GM19025 (cell line): ENCODE data around the gene YBX2.
A peak's percentile ranks its signal among the peaks of the same experiment; 100 is the strongest.

ENCODE experiments used
- ATAC-seq: cut with Tn5 transposase; IDR thresholded peaks from one replicate; pipeline ENCODE4 v1.9.1; 2021; ENCODE audit warnings: mild to moderate bottlenecking, low read depth, moderate library complexity; ENCODE audit not compliant: unreplicated experiment

YBX2 gene

DNA sequence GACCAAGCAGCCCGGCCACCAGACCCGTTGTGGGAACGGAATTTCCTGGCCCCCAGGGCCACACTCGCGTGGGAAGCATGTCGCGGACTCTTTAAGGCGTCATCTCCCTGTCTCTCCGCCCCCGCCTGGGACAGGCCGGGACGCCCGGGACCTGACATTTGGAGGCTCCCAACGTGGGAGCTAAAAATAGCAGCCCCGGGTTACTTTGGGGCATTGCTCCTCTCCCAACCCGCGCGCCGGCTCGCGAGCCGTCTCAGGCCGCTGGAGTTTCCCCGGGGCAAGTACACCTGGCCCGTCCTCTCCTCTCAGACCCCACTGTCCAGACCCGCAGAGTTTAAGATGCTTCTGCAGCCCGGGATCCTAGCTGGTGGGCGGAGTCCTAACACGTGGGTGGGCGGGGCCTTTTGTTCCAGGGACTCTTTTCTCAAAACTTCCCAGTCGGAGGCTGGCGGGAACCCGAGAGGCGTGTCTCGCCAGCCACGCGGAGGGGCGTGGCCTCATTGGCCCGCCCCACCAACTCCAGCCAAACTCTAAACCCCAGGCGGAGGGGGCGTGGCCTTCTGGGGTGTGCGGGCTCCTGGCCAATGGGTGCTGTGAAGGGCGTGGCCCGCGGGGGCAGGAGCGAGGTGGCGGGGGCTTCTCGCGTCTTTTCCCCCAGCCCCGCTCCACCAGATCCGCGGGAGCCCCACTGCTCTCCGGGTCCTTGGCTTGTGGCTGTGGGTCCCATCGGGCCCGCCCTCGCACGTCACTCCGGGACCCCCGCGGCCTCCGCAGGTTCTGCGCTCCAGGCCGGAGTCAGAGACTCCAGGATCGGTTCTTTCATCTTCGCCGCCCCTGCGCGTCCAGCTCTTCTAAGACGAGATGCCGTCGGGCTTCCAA is 13.1 kb downstream of the YBX2 start, which contains the start of gene SLC2A4:
Gene SLC2A4 (plus strand): TSS at position 645 of the 879 bp plus-strand sequence. CDS start 217 bp downstream, at position 862.
- no peak for ATAC-seq

DNA sequence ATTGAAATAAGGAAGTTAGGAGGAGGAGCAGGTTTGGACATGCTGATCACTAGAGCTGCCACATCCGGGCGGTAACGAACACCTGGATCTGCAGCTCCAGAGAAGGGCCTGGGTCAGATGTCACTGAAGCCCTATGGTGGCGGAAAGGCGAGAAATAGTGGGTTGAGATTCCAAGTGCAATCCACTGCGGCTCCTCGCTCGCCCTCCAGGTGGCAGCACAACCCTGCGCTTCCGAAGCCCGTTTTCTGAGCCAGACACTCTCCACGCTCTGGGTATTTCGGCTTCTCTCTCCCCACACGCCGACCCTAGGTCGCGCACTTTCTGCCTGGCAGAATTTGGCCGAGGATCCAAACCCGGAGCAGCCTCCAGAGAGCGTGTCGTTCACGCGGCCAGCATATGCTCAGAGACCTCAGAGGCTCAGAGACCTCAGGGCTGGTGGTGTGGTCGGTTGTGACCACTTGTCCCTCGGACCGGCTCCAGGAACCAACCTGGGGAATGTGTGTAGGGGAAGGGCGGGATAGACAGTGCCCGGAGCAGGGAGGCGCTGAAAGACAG is 13.8 kb downstream of the YBX2 start:
- ATAC-seq: peak; percentile 51

DNA sequence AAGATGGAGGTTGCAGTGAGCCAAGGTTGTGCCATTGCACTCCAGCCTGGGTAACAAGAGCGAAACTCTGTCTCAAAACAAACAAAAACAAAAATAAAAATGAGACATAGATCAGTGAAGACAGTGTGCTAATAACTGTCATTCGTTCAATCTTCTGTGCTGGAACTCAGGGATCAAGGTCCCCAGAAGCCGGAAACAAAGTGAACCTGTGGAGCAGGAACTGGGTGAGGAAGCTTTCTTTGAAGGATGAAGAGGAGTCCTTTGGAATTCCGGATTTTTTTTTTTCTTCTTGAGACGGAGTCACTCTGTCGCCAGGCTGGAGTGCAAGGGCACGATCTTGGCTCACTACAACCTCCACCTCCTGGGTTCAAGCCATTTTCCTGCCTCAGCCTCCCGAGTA is 15.0 kb downstream of the YBX2 start:
- ATAC-seq: no peak

DNA sequence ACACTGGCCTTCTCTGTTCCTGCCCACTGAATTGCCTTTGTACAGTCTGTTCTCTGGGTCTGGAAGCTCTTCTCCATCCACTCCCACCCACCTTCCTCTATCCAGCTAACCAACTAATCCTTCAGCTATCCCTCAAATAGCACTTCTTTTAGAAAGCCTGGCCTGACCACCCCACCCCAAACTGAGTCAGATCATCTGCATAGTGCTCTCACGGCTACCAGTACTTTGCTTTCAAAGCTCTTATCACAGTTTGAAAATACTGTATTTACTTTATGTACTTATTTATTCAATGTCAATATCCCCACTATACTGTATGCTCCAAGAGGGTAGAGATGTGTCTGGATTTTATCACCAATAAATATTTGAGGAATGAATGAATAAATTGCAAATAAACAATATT is 27.7 kb downstream of the YBX2 start:
- no peak for ATAC-seq

DNA sequence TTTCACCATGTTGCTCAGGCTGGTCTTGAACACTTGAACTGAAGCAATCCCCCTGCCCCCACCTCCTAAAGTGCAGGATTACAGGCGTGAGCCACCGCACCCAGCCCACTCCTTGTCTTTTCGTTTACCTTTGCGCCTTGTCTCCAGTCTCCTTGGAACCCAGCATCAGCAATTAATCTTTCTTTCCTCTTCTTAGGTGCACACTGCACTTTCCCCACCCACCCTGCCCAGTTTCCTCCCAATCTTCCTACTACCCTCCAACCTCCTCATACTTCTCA is 30.7 kb downstream of the YBX2 start:
- no peak for ATAC-seq

DNA sequence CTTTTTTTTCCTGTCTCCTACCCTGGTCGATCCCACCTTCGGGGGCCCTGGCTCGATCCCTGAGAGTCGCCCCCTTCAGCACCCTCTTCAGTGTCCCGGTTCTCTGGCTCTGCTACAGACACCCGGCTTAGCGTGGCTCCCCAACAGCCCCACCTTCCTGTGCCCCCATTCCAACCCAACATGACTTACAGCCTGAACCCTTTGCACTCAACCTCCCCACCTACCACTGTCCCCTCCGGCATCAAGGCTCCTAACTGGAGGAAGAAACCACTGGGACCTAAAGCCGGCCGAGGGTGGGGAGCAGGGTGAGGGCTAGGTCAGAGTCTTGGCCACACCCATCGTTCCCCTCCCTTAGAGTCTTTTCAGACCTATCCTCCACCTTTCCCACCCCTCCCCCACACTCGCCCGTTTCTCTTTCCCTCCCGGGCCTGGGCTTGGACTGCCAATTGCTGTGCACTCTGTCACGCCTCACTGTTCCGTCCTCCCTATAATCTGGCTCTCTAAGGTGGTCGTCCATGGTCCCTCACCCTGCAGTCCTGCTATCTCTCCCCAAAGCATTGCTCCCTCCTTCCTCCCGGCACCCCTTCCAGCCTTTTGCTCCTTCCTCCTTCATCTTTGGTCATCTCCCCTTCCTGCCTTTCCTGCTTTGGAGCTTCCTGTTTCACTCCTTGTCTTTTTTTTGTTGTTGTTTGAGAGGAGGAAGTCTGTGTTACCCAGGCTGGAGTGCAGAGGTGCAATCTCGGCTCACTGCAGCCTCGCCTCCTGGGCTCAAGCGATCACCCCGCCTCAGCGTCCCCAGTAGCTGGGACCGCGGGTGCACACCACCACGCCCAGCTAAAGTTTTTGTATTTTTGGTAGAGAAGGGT is 31.3 kb downstream of the YBX2 start:
- no peak for ATAC-seq

DNA sequence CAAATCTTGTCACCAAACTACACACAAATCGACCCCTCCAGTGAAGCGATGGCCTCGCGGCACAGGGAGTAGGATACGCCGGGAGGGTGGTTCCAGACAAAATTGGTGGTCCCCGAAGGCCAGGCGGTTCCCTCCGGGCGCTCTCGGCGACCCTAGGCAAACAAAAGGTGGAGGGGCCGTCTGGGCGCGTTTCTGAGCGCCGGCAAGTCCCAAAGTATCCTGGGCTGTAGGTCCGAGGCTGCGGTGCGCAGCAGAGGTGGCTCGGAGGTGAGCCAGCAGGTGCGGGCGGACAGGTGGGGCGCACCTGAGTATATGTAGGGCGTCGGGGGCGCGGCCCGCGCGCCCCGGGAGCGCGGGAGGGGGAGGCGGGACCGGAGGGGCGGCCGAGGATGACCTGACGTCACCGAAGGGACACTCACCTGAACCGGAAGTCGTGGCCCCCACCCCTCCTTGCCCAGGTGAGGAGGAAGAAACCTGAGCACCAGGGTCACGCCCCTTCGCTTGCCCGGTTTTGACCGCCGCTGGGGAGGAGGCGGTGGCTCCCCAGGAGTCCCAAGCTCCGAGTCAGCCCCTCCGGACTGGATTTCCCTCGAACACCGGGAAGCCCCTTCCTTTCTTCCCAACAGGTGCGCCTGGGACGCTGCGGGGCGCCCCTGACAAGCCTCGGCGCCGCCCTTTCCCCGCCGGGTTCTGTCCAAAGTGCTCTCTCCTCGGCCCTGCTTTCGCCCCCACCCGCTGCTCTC is 32.1 kb downstream of the YBX2 start, which contains the start of gene CLDN7:
Gene CLDN7 (minus strand): TSS at position 287 of the 743 bp plus-strand sequence. CDS start 435 bp downstream, outside the sequence.
- no peak for ATAC-seq

DNA sequence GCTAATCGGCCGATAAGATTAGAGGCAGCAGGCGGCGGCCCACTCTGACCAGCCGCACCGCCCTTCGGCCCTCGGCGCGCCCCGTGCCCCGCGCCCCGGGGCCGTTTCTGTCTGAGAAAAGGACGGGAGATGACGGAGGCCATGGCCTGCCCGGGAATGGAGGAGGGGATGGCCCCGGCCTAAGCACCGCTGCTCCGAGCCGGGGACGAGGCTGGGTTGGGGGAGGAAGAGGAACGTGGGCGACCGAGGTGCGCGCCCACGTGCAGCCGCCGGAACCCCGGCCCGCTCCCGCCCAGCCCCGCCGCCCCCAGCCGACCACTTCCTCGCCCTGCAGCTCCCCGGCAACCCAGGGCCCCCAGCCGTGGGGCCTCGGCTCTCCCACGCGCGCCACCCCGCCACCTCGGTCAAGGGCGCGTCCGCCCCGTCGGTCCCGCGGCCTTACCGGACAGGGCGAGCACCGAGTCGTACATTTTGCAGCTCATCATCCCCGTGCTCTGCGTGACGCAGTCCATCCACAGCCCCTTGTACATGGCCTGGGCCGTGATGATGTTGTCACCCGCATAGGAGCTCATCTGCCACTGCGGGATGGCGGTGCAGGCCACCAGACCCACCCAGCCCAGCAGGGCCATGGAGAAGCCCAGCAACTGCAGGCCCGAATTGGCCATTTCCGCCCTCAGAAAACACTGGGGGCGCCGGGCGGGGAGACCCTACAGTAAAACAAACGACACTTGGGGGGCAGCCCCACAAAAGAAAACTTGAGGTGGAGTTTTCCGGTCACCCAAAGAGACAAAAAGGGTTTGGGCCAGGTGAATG is 32.9 kb downstream of the YBX2 start:
- no peak for ATAC-seq

DNA sequence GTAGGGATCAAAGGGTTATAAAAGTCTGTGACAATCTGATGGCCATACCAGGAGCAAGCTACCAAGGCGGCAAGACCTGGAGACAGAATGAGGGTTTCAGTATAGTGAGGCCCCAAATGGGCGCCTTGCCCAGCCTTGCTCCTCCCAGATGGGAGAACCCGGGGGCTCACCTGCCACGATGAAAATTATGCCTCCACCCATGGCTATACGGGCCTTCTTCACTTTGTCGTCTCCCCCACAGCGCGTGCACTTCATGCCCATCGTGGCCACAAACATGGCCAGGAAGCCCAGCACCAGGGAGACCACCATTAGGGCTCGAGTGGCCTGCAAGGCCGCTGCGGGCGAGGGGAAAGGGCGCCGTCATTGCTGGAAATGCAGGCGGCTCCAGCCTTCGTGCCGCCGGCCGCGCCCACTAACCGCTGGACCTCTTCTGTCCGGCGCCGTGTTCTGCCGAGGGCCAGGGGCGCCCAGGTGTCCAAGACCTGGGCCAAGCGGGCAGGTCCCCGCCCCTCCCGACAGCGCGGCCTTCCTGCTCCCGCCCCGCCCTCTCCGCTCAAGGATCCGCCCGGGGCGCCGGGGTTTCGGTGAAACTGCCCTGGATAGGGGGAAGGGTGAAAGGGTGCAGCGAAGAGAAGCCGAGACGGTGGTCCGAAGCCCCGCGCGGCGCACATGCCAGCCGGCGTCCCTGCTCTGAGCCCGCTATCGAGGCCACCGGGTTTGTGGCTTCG is 33.6 kb downstream of the YBX2 start:
- ATAC-seq: no peak

DNA sequence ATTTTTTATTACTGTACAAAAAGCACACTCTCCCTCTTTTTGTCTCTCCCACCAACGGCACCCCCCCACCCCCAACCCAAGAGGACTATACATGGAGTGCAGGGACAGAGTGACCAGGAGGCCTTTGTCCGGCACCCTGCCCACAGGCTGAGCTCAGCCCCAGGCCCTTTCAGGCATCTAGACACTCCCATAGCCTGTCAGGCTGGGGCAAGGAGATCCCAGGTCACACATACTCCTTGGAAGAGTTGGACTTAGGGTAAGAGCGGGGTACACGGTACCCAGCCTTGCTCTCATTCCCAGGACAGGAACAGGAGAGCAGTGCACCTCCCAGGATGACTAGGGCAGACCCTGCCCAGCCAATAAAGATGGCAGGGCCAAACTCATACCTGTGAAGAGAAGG is 34.3 kb downstream of the YBX2 start:
- no peak for ATAC-seq

DNA sequence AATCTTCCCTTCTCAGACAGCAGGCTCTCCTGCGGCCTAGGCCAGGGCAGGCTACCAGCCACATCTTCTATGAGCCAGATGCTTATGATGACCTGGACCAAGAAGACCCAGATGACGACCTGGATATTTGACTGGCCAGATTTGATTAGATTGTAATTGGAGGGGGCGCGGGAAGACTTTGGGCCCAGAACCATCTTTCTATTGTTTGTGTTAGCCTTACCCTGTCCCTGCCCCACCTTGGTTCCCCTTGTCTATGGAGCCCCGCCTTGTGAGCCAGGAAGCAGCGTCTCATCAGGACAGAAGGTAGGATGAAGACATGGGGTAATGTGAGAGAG is 34.9 kb downstream of the YBX2 start:
- ATAC-seq: no peak

DNA sequence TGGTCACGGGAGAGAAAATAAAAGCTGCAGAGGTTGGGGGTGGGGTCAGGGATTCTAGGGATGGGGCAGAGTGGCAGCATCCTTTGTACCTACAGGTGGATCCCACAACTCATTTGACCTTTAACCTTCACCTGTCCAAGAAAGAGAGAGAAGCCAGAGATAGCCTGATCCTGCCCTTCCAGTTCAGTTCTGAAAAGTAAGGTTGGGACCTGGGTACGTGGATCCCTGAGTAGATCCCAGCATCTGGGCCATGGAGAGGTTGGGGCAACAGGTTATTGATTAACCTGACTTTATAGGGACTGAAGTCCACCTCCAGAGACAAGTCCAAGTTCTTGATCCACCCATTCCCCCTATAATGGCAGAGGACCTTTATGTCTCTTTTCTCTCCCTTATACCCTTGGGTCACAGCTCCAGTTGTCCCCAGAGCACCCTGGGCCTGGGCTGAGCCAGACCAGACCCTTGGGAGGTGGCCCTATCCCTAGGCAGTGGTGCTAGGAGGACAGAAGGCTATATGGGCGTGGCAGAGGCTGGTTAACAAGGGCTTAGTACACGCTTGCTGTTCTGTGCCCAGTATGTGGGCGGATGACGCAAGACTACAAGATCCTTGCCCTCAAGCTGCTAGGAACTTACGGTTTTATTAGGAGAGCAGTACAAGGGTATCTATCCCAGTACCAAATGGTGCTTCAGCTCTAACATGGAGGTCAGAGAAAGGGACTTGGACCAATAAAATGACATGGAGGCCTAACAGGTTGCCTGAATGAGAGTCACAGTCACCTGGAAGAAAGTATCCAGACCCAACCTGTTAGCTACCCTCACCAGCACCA is 35.5 kb downstream of the YBX2 start:
- ATAC-seq: no peak

DNA sequence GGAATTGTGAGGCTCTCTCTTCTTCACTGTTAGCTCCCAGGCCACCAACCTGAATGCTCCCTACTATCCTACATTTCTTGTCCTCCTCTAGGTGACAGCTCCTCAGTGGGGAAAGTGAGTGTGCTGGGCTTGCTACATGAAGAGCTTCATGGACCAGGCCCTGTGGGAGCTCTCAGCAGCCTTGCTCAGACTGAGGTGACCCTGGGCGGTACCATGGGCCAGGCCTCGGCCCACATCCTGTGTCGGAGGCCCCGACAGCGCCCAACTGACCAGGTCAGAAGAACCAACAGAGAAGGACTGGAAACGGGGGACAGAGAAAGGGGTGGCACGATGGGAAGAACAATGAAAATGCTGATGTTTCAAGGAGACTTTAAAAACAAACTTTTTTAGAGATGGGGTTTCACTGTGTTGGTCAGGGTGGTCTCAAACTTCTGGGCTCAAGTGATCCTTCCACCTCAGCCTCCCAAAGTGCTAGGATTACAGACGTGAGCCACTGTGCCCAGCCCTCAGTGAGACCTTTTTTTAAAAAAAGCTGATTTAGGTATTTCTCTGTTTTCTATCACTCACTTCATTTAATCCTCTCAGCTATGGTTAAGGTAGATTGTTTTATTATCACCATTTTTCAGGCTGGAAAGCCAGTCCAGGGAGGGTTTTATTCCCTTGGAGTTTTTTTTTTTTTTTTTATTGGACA is 37.5 kb downstream of the YBX2 start:
- ATAC-seq: no peak

DNA sequence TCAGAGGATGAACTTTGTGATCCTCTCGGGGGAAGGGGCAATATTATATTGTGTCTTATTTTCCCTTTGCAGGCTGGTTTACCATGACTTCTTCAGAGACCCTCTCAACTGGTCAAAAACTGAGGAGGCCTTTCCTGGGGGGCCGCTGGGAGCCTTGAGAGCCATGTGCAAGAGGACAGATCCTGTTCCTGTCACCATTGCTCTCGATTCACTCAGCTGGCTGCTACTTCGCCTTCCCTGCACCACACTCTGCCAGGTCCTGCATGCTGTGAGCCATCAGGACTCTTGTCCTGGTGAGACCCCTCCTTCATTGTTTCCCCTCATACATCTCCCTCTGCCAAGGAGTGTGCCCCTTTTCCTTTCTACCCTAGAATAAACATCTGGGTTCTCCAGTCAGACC is 39.9 kb downstream of the YBX2 start:
- ATAC-seq: no peak

DNA sequence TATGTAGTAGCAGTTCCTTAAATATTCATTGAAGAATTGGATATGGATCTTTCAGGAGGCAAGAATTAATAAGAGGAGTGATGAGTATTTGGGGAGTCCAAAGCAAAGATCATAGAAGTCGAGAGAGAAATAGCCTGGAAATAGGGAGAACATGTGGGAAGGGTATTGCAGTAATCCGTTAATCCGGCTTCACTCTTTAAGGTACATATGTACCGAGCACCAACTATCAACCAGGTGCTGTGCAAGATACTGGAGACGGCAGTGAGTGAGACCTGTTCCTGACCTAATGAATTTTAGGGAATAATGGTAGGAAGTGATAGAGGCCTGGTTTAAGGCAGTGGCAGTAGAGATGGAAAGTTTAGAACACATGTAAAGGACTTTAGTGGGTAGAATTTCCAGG is 41.4 kb downstream of the YBX2 start:
- ATAC-seq: no peak

DNA sequence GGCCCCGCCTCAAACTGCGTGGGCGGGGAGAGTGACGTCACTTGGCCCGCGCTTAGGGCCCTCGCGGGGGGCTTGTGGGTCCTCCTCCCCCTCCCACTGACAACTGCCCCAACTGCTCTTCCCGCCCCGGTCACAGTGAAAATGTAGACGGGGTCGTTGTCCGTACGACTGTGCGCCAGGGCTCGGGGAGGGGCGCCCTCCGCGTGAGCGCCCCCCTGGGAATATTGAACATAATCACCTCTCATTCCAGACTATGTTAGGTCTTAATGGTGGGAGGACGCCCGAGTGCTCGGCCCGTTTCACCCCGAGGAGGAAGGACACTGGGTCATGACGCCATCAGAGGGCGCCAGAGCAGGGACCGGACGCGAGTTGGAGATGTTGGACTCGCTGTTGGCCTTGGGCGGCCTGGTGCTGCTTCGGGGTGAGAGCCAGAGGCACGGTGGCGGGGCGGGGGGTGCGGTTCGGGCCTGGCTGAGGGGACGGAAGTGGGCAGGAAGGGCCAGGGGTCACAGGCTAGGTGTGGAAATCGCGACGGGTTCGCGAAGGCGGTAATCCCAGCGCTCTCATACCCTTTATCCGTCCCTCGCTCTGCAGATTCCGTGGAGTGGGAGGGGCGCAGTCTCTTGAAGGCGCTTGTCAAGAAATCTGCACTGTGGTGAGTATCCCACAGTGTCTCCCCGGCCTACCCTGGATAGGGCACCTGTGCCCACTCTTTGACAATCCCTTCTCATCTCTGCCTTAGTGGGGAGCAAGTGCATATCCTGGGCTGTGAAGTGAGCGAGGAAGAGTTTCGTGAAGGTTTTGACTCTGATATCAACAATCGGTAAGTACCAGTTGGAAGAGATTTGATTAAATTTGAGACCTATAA is 42.0 kb downstream of the YBX2 start, which contains the start of gene ELP5:
Gene ELP5 (plus strand): TSS at position 40 of the 868 bp plus-strand sequence. CDS start 336 bp downstream, at position 376.
- ATAC-seq: peak; percentile 27
